Activated CD4-positive, alpha-beta T cell treated with anti-CD3 and anti-CD28 coated beads, Interleukin-2, amount 10 ng/mL, durations not matched to agents 7 days and 5 days (primary cell): Measurements from ENCODE around the gene LIPA. TPM values are rescaled to one million over a fixed set of nuclear protein-coding genes. Genes with fewer than 3 reads are reported as not detected.
A peak's percentile ranks its signal among the peaks of the same experiment; 100 is the strongest.

ENCODE experiments used
- CTCF ChIA-PET: fragments of 350-600 bp; sonication (Branson Sonifier 250); formaldehyde crosslinking; loops from one replicate; lab custom pipeline; 2021; ENCODE audit warnings: antibody characterized with exemption; lab: Charles Lee
- POLR2A ChIA-PET: fragments of 350-600 bp; sonication (Branson Sonifier 250); formaldehyde crosslinking; loops from one replicate; lab custom pipeline; 2021; ENCODE audit warnings: antibody characterized with exemption; lab: Charles Lee
- DNase-seq: peaks from one replicate; pipeline ENCODE4 v3.0.0-alpha.2; 2020
- H3K27ac Mint-ChIP-seq: one replicate; pipeline ENCODE4 v1.8.0; 2021; ENCODE audit warnings: mild to moderate bottlenecking, moderate library complexity, mixed read lengths
- H3K27me3 Mint-ChIP-seq: one replicate; pipeline ENCODE4 v1.8.0; 2021; ENCODE audit warnings: mixed read lengths
- H3K36me3 Mint-ChIP-seq: one replicate; pipeline ENCODE4 v1.8.0; 2021; ENCODE audit warnings: low read depth, mixed read lengths
- H3K4me1 Mint-ChIP-seq: one replicate; pipeline ENCODE4 v1.8.0; 2021; ENCODE audit warnings: mixed read lengths
- H3K4me3 Mint-ChIP-seq: one replicate; pipeline ENCODE4 v1.8.0; 2021; ENCODE audit warnings: mild to moderate bottlenecking, moderate library complexity, mixed read lengths
- H3K9me3 Mint-ChIP-seq: one replicate; pipeline ENCODE4 v1.8.0; 2021; ENCODE audit warnings: mixed read lengths
- total RNA-seq, 2 experiments: library from RNA; stranded (reverse); gene quantifications; one replicate each; pipeline ENCODE4 v1.2.3, GENCODE V29; 2021

LIPA gene
- total RNA-seq, 2 experiments from 2014 or later: 32.6 to 34.3 TPM

DNA sequence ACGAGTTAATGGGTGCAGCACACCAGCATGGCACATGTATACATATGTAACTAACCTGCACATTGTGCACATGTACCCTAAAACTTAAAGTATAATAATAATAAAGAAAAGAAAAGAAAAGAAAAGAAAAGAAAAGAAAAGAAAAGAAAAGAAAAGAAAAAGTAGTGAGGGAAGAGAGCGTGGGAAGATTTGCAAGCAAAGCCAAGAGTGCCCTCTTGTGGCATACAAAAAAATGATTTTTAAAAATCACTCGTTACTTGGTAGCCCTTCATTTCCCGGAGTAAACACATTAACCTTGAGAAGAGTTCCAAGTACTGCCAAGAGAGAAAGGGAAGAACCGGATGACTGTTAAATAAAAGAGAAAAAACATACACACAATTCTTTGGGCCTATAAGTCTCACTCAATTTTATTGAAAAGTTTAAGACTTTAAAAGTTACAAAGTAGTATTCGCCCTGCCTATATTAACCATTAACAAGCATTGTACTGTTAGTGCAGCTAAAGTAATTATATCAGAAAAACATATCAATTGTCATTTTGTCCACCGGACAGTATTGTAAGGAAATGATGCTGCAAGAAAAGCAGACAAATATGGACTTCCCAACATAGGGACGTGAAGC lies 38.3 kb downstream of the LIPA start:
- H3K4me3 Mint-ChIP-seq: no peak overlapping the region
- H3K27ac Mint-ChIP-seq: no peak overlapping the region
- DNase-seq: peak; percentile 18

DNA sequence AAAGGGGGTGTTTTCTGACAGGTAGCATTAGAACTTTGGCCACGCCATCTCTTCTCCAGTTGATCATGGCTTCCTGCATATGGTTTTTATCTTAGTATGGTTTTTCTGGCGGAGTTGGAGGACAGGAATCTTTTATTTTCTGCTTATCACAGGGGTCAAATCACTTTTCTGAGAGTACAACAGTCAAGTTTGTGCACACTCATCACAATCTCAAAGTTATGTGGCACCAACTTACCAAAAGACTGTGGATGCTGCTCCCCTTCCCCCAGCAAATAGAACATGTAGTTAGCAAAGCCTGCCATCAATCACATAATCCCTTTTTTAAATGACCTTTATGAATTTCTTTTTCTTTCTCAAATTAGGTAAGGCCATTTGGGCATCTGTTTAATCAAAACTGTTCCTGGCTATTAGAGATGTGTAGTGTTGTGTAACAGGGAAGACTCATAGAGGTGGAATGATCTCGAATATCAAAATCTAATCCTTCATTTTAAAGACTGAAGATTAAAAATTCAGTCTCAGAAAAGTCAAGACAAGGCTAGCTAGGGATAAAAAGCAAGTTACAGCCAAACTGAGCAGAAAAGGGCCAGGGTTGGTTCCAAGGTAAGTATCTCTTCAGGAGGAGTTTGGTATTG lies 40.7 kb downstream of the LIPA start:
- peaks cover 24% of the 10 kb centered on the region for H3K4me1 Mint-ChIP-seq
- no peaks in the 10 kb centered on the region for H3K36me3 Mint-ChIP-seq
- CTCF ChIA-PET: interaction anchor here (0.9 kb wide), 1 partner anchor 181 kb away, joined by 4 read pairs; no protein-coding TSS in a partner anchor
- H3K27ac Mint-ChIP-seq: no peak overlapping the region
- DNase-seq: no peak
- POLR2A ChIA-PET: no interaction called here
- no peak overlapping the region for H3K4me3 Mint-ChIP-seq
- H3K9me3 Mint-ChIP-seq: no peaks in the 10 kb centered on the region
- peaks cover 46% of the 10 kb centered on the region for H3K27me3 Mint-ChIP-seq

More for the DNA sequence above, 38.3 kb downstream of the LIPA start:
- H3K36me3 Mint-ChIP-seq: no peaks in the 10 kb centered on the region
- POLR2A ChIA-PET: no interaction called here
- H3K27me3 Mint-ChIP-seq: peaks cover 27% of the 10 kb centered on the region
- peaks cover 18% of the 10 kb centered on the region for H3K4me1 Mint-ChIP-seq
- CTCF ChIA-PET: interaction anchor here (1.2 to 3.3 kb wide), 4 partner anchors 183 to 281 kb away, joined by 3 to 12 read pairs (median 5); no protein-coding TSS in a partner anchor
- no peaks in the 10 kb centered on the region for H3K9me3 Mint-ChIP-seq

GRCh38 chr10:89209718-89210117 lies 41.9 kb downstream of the LIPA start:
- ChIA-PET CTCF (interaction anchor here (0.7 kb wide), 1 partner anchor 323 kb away, joined by 3 read pairs; no protein-coding TSS in a partner anchor), POLR2A (no interaction called here)
- H3K4me1 Mint-ChIP-seq: peaks cover 24% of the 10 kb centered on the region
- no peaks in the 10 kb centered on the region for H3K9me3 Mint-ChIP-seq
- no peak overlapping the region for H3K4me3 Mint-ChIP-seq
- H3K27me3 Mint-ChIP-seq: peaks cover 47% of the 10 kb centered on the region
- H3K36me3 Mint-ChIP-seq: no peaks in the 10 kb centered on the region
- no peak overlapping the region for H3K27ac Mint-ChIP-seq
- DNase-seq: no peak

DNA sequence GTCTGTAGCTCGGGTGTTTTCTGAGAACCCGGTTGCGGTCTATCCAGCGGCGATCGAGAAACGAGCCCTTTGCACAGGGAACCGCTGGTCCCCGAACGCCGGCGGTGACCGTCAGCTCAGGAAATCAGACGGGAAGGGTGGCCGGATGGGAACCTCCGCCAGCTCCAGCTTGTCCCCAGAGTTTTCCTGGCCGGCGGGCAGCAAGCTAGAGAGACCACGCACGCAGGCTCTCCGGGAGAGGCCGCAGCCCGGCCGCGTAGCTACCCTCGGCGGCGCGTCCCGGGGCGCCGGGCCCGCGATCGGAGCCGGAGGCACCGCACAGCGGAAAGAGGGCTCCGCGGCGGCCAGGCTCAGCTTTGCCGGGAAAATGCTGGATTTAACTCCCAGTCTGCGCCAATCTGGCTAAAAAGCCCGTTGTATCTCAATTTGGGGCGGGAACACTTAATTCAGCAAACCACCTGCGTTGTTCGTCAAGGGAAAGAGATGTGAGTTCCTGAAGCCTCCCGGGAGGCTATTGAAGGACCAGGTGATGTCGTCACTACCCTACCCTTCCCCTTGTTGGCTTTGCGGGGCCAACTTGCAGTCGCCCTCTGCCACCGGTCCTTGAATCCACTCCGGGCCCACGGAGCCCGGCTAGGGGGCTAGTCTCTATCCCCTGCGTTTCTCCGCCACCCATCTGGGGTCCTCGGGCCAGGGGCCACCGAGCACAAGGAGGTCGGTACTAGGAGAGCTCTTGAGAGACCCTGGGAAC lies 43.6 kb downstream of the LIPA start:
- H3K9me3 Mint-ChIP-seq: no peaks in the 10 kb centered on the region
- no peak overlapping the region for H3K27ac Mint-ChIP-seq
- peaks cover 20% of the 10 kb centered on the region for H3K4me1 Mint-ChIP-seq
- CTCF ChIA-PET: interaction anchor here (1.3 to 2.1 kb wide), 6 partner anchors 9 to 273 kb away, joined by 3 to 10 read pairs (median 6); no protein-coding TSS in a partner anchor
- peak; percentile 21 for DNase-seq
- peaks cover 47% of the 10 kb centered on the region for H3K27me3 Mint-ChIP-seq
- H3K36me3 Mint-ChIP-seq: no peaks in the 10 kb centered on the region
- POLR2A ChIA-PET: interaction anchor here (0.6 kb wide), 2 partner anchors 39 to 182 kb away, joined by 3 read pairs; no protein-coding TSS in a partner anchor
- H3K4me3 Mint-ChIP-seq: peak overlapping the region; percentile 70

GRCh38 chr10:89207181-89207800 lies 44.3 kb downstream of the LIPA start, which contains the start of gene CH25H:
Gene CH25H (minus strand): TSS chr10:89207317. CDS start chr10:89207292, 25 bp downstream.
- DNase-seq: peak; percentile 39
- no peaks in the 10 kb centered on the region for H3K36me3 Mint-ChIP-seq
- H3K27me3 Mint-ChIP-seq: peaks cover 45% of the 10 kb centered on the region
- POLR2A ChIA-PET: interaction anchor here (0.6 to 1.1 kb wide), 2 partner anchors 181 to 210 kb away, joined by 3 to 6 read pairs; no protein-coding TSS in a partner anchor
- H3K27ac Mint-ChIP-seq: no peak within 1 kb of the TSS
- CTCF ChIA-PET: interaction anchor here (0.7 to 2.1 kb wide), 11 partner anchors 10 to 272 kb away, joined by 3 to 10 read pairs (median 3); no protein-coding TSS in a partner anchor
- H3K9me3 Mint-ChIP-seq: no peaks in the 10 kb centered on the region
- H3K4me1 Mint-ChIP-seq: peaks cover 18% of the 10 kb centered on the region
- peak within 1 kb of the TSS; percentile 70 for H3K4me3 Mint-ChIP-seq

GRCh38 chr10:89206402-89207180 lies 45.0 kb downstream of the LIPA start:
- ChIA-PET POLR2A (interaction anchor here (1.1 kb wide), 1 partner anchor 211 kb away, joined by 6 read pairs; no protein-coding TSS in a partner anchor), CTCF (interaction anchor here (0.7 to 2.1 kb wide), 9 partner anchors 9 to 272 kb away, joined by 3 to 8 read pairs (median 3); no protein-coding TSS in a partner anchor)
- peaks cover 18% of the 10 kb centered on the region for H3K4me1 Mint-ChIP-seq
- no peaks in the 10 kb centered on the region for H3K9me3 Mint-ChIP-seq
- H3K27ac Mint-ChIP-seq: no peak overlapping the region
- peaks cover 43% of the 10 kb centered on the region for H3K27me3 Mint-ChIP-seq
- H3K36me3 Mint-ChIP-seq: no peaks in the 10 kb centered on the region
- H3K4me3 Mint-ChIP-seq: peak overlapping the region; percentile 70
- peak; percentile 52 for DNase-seq

DNA sequence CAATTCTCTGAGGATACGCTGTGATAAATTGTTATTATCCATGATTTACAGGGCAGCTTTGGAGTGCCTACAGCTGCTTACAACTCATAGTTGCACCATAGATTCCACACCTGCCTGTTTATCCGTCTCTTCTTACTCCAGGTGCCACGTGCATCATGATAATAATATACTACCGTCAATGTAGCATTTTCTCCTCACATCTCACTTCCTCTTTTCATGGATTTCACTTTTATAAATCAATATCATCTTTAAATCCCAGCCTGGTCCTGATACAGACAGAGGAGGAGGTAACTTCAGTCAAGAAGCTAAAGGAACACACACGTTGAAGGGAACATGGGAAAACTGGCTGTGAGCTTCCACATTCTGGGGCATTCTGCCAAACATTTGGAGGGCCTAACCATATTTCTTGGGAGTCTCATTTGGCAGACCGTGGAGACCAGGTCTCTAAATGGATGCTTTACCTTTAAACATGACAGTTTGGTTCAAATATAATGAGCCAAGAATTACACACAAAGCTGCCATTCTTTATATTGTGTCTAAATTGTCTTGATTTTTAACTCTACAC lies 46.9 kb downstream of the LIPA start:
- Mint-ChIP-seq H3K4me1 (peaks cover 18% of the 10 kb centered on the region), H3K9me3 (no peaks in the 10 kb centered on the region), H3K4me3 (no peak overlapping the region)

GRCh38 chr10:89203237-89203636 lies 48.3 kb downstream of the LIPA start:
- Mint-ChIP-seq H3K4me1 (peaks cover 15% of the 10 kb centered on the region), H3K9me3 (no peaks in the 10 kb centered on the region), H3K27ac (no peak overlapping the region), H3K36me3 (no peaks in the 10 kb centered on the region), H3K4me3 (no peak overlapping the region), H3K27me3 (peaks cover 33% of the 10 kb centered on the region)
- no peak for DNase-seq
- POLR2A ChIA-PET: no interaction called here
- CTCF ChIA-PET: interaction anchor here (0.8 kb wide), 1 partner anchor 148 kb away, joined by 3 read pairs; no protein-coding TSS in a partner anchor

More for the DNA sequence above, 46.9 kb downstream of the LIPA start:
- ChIA-PET POLR2A (no interaction called here), CTCF (interaction anchor here (0.9 kb wide), 1 partner anchor 16 kb away, joined by 3 read pairs; no protein-coding TSS in a partner anchor)
- H3K36me3 Mint-ChIP-seq: no peaks in the 10 kb centered on the region
- no peak for DNase-seq
- no peak overlapping the region for H3K27ac Mint-ChIP-seq
- peaks cover 39% of the 10 kb centered on the region for H3K27me3 Mint-ChIP-seq

DNA sequence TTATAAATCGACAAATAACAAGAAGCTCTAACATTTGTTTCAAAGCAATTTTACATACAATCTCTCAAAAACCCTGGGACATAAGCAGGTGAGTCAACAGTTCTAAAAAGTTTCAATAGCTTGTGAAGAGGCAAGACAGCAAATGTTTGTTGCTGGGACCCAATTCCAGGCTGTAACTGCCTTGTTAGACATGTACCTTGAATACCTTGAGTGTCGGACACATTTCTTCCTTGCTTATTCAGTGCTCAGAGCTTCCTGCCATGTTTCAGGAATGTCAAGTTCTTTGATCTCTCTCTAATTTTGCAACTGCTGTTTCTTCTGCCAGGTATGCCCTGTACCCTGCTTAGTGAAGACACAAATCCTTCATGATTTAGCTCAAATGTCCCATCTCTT lies 49.5 kb downstream of the LIPA start:
- Mint-ChIP-seq H3K4me1 (peaks cover 9% of the 10 kb centered on the region), H3K36me3 (no peaks in the 10 kb centered on the region), H3K9me3 (no peaks in the 10 kb centered on the region), H3K27me3 (peaks cover 25% of the 10 kb centered on the region), H3K27ac (no peak overlapping the region), H3K4me3 (no peak overlapping the region)
- DNase-seq: no peak
- POLR2A ChIA-PET: no interaction called here
- CTCF ChIA-PET: no interaction called here

DNA sequence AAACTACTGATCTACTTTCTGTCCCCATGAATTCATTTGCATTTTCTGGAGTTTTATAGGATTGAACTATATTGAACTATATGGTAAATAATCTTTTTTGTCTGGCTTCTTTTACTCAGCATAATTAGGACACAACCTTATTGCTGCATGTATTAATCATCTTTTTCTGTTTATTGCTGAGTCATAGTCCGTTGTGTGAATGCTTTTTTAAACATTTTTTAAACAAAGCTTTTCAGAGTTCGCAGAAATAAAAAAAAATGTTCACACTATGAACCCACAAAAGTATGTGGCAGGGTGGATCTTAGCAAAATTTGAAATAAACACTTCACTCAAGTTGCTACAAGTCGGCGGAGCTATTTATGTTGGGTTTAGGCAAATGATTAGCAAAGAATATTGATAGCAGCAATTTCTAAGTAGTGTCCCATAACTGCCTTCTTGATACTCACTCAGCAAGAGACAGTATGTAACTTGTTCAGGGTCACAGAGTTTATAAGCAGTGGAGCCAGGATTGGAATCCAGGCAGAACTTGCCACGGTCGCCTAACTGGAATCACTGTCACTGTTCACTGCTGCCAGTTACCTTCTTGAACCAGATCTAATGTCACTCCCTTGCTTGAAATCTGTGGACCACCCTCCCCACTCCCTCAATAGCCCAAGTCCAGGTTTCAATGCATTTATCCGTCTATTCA lies 50.1 kb downstream of the LIPA start:
- ChIA-PET POLR2A (no interaction called here), CTCF (no interaction called here)
- Mint-ChIP-seq H3K27ac (no peak overlapping the region), H3K36me3 (no peaks in the 10 kb centered on the region), H3K27me3 (peaks cover 20% of the 10 kb centered on the region), H3K9me3 (no peaks in the 10 kb centered on the region), H3K4me1 (peaks cover 3% of the 10 kb centered on the region), H3K4me3 (no peak overlapping the region)
- no peak for DNase-seq

- H3K4me3 Mint-ChIP-seq: no peak overlapping the region
- ChIA-PET POLR2A (no interaction called here), CTCF (interaction anchor here (0.6 kb wide), 2 partner anchors 168 to 192 kb away, joined by 3 read pairs; no protein-coding TSS in a partner anchor)
- H3K27me3 Mint-ChIP-seq: peaks cover 27% of the 10 kb centered on the region
- DNase-seq: no peak
- H3K27ac Mint-ChIP-seq: no peak overlapping the region
- H3K36me3 Mint-ChIP-seq: peaks cover 9% of the 10 kb centered on the region
- H3K4me1 Mint-ChIP-seq: peaks cover 14% of the 10 kb centered on the region
- H3K9me3 Mint-ChIP-seq: peaks cover 3% of the 10 kb centered on the region
Measured at GRCh38 chr10:89197473-89197872, 54.1 kb downstream of the LIPA start.
